K562 (cell line): ENCODE results near the gene EOGT. TPM values are rescaled to one million over a fixed set of nuclear protein-coding genes. Genes with fewer than 3 reads are reported as not detected.

Source experiments
- CBX3 ChIP-seq, 2 experiments: IDR thresholded peaks; 1 replicate in 1 of 2; 2 replicates in 1 of 2; pipeline ENCODE4 v1.6.1; 2012; ENCODE audit warnings: inconsistent platforms in 2 of 2, low read length in 2 of 2, borderline replicate concordance in 1 of 2, control low read depth in 1 of 2
- CHAMP1 ChIP-seq: fragments of 450-650 bp; IDR thresholded peaks from 2 replicates; pipeline ENCODE4 v1.6.1; 2016; ENCODE audit warnings: mild to moderate bottlenecking
- CHD1 ChIP-seq: fragments of 200-600 bp; sonication (generic); IDR thresholded peaks from one replicate; pipeline ENCODE4 v1.6.1; 2012; ENCODE audit warnings: mild to moderate bottlenecking, moderate library complexity, low read length, inconsistent platforms
- E2F3 ChIP-seq: fragments of 250-450 bp; sonication (Bioruptor Pico); IDR thresholded peaks from 2 replicates; pipeline ENCODE4 v1.4.0; 2020; ENCODE audit warnings: mild to moderate bottlenecking
- ETS2 ChIP-seq: IDR thresholded peaks from 2 replicates; pipeline ENCODE4 v1.6.1; 2016; ENCODE audit warnings: borderline replicate concordance, missing genetic modification characterization, mild to moderate bottlenecking, moderate library complexity, missing compliant biosample characterization; ENCODE audit not compliant: poor library complexity, severe bottlenecking
- FIP1L1 ChIP-seq: fragments of 200-400 bp; formaldehyde crosslinking; IDR thresholded peaks from 2 replicates; pipeline ENCODE4 v1.6.1; 2018; ENCODE audit warnings: mild to moderate bottlenecking, low read depth, low read length; ENCODE audit not compliant: poor library complexity, severe bottlenecking
- HINFP ChIP-seq: fragments of 450-650 bp; conservative IDR thresholded peaks from 2 replicates; pipeline ENCODE4 v1.6.1; 2016; ENCODE audit warnings: missing genetic modification characterization, low read depth, mild to moderate bottlenecking, control low read depth, missing compliant biosample characterization
- HIVEP1 ChIP-seq: fragments of 250-450 bp; sonication (Bioruptor Pico); IDR thresholded peaks from 2 replicates; pipeline ENCODE4 v1.4.0; 2020; ENCODE audit warnings: mild to moderate bottlenecking
- KDM1A ChIP-seq, 2 experiments: fragments of 450-650 bp; IDR thresholded peaks; 2 replicates each; pipeline ENCODE4 v1.6.1; 2016; ENCODE audit warnings: mild to moderate bottlenecking in 2 of 2
- MYNN ChIP-seq, 2 experiments: sonication (generic); formaldehyde crosslinking in 1 of 2; IDR thresholded peaks; 2 replicates each; pipeline versions ENCODE4 v1.5.0 to v1.6.1; 2016 to 2020; ENCODE audit warnings: antibody characterized with exemption in 1 of 2, missing genetic modification reagents in 1 of 2
- NBN ChIP-seq: fragments of 450-650 bp; IDR thresholded peaks from 2 replicates; pipeline ENCODE4 v1.6.1; 2016; ENCODE audit warnings: low read depth, mild to moderate bottlenecking
- RBM15 ChIP-seq: fragments of 200-400 bp; formaldehyde crosslinking; IDR thresholded peaks from 2 replicates; pipeline ENCODE4 v1.6.1; 2018; ENCODE audit warnings: mild to moderate bottlenecking, low read length, moderate library complexity; ENCODE audit not compliant: insufficient read depth
- RCOR1 ChIP-seq, 2 experiments: IDR thresholded peaks; 2 replicates each; pipeline ENCODE4 v1.6.1; 2012; ENCODE audit warnings: low read depth in 2 of 2, low read length in 2 of 2, borderline replicate concordance in 1 of 2, improper control_type of control experiment in 1 of 2
- SAP30 ChIP-seq: fragments of 200-600 bp; sonication (generic); IDR thresholded peaks from 2 replicates; pipeline ENCODE4 v1.6.1; 2012; ENCODE audit warnings: borderline replicate concordance, low read depth, mild to moderate bottlenecking, moderate library complexity, low read length, control low read depth, inconsistent platforms; ENCODE audit not compliant: insufficient read depth, poor library complexity, severe bottlenecking
- SLC30A9 ChIP-seq: fragments of 250-450 bp; sonication (Bioruptor Pico); IDR thresholded peaks from 2 replicates; pipeline ENCODE4 v1.8.0; 2022; ENCODE audit warnings: mild to moderate bottlenecking, moderate library complexity
- SP1 ChIP-seq: sonication (generic); formaldehyde crosslinking; IDR thresholded peaks from 2 replicates; pipeline ENCODE4 v1.8.1; 2022; ENCODE audit warnings: mild to moderate bottlenecking, missing genetic modification reagents
- SP2 ChIP-seq: IDR thresholded peaks from 2 replicates; pipeline ENCODE4 v1.6.1; 2011; ENCODE audit warnings: mild to moderate bottlenecking, low read depth, low read length, moderate library complexity; ENCODE audit not compliant: poor library complexity, severe bottlenecking; ENCODE audit errors: extremely low read depth
- STAT5A ChIP-seq: IDR thresholded peaks from 2 replicates; pipeline ENCODE4 v1.6.1; 2012; ENCODE audit warnings: low read length, inconsistent platforms, borderline replicate concordance
- TAF9B ChIP-seq: fragments of 450-650 bp; IDR thresholded peaks from 2 replicates; pipeline ENCODE4 v1.6.1; 2018; ENCODE audit warnings: mild to moderate bottlenecking; ENCODE audit not compliant: partially characterized antibody
- ZFP30 ChIP-seq: fragments of 250-450 bp; sonication (Bioruptor Pico); IDR thresholded peaks from 2 replicates; pipeline ENCODE4 v1.8.0; 2022; ENCODE audit warnings: moderate library complexity, mild to moderate bottlenecking, inconsistent platforms, borderline replicate concordance
- polyA plus RNA-seq, 8 experiments: library from polyadenylated mRNA; depleted of rRNA in 4 of 8; stranded (reverse) in 5 of 8; unstranded in 3 of 8; fragments of >200 nt; fragmentation: Nextera tagmentation in 2 of 8; fragmentation: Illumina TruSeq in 1 of 8; extraction: Ambion mirVana in 2 of 8; extraction: Trizol in 1 of 8; gene quantifications; 2 replicates each; pipeline versions ENCODE4 v1.2.1 to v1.2.3, GENCODE V29; 2011 to 2014; ENCODE audit warnings: inconsistent platforms in 1 of 8, missing spikeins in 1 of 8
- total RNA-seq, 7 experiments: library from RNA; depleted of rRNA in 6 of 7; stranded (reverse); fragments of >200 nt in 6 of 7; fragmentation: Illumina TruSeq in 2 of 7; extraction: Trizol in 2 of 7; gene quantifications; 2 replicates each; pipeline versions ENCODE4 v1.2.1 to v1.2.3, GENCODE V29; 2011 to 2021; ENCODE audit warnings: low replicate concordance in 1 of 7
- TF ChIP-seq, protein P1 (sequence below): sonication (generic); formaldehyde crosslinking; IDR thresholded peaks from 2 replicates; pipeline ENCODE4 v1.8.0; 2022; ENCODE audit warnings: mild to moderate bottlenecking, missing genetic modification reagents, borderline replicate concordance
- TF ChIP-seq, protein P2 (sequence below): fragments of 250-450 bp; sonication (Bioruptor Pico); IDR thresholded peaks from 2 replicates; pipeline ENCODE4 v1.8.0; 2022; ENCODE audit warnings: moderate library complexity, mild to moderate bottlenecking, inconsistent platforms

The EOGT gene
- total and polyA plus RNA-seq, 9 of the 15 experiments (the other 6 are each of a cell fraction or from before 2014, with no cell fraction given), result 3.6 to 17.9 (median 7.4) TPM

DNA sequence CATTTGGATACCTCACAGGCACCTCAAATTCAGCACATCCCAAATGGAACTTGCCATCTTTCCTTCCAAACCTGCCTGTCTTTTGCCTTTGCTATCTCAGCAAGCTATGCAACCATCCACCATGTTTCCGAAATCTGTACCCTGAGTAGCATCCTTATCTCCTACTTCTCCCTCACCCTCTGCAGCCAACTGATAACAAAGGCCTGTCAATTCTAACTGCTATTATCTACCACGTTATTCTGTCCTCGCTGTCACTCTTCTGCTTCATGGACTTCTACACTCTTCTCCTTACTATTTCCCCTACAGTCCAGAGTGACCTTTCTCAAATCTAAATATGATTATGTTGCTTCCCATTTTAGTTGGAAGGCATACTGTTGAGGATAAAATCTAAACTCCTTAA is 55.6 kb downstream of the EOGT start (continued):
- TF ChIP-seq ZFP30 (CRISPR knock-in tag) (no peak), SP2 (no peak), HIVEP1 (CRISPR knock-in tag) (no peak), SP1 (CRISPR knock-in tag) (no peak), MYNN (IDR thresholded peaks at IDR 0.05) (no peak), MYNN (CRISPR knock-in tag; IDR thresholded peaks at IDR 0.05) (no peak), E2F3 (CRISPR knock-in tag) (no peak), RBM15 (no peak), FIP1L1 (no peak), STAT5A (0 out of 2 replicates have a peak, but pooled peaks have one; percentile 32), NBN (no peak), TAF9B (no peak), CHD1 (no peak), CHAMP1 (peak; percentile 56; the same call in 1 of the 2 replicates), KDM1A (IDR thresholded peaks at IDR 0.05) (peak; percentile 94 to 96), SLC30A9 (CRISPR knock-in tag) (no peak), SAP30 (no peak), CBX3 (IDR thresholded peaks at IDR 0.05; ENCODE audit: borderline replicate concordance in 1 of 2, low read length in 2 of 2) (no peak), RCOR1 (IDR thresholded peaks at IDR 0.05; ENCODE audit: borderline replicate concordance in 1 of 2, low read depth in 2 of 2, low read length in 2 of 2) (peak; percentile 76 to 99; a peak in 3 of 4 replicates), HINFP (tag) (no peak), ETS2 (no peak)
- TF ChIP-seq, protein P1, sequence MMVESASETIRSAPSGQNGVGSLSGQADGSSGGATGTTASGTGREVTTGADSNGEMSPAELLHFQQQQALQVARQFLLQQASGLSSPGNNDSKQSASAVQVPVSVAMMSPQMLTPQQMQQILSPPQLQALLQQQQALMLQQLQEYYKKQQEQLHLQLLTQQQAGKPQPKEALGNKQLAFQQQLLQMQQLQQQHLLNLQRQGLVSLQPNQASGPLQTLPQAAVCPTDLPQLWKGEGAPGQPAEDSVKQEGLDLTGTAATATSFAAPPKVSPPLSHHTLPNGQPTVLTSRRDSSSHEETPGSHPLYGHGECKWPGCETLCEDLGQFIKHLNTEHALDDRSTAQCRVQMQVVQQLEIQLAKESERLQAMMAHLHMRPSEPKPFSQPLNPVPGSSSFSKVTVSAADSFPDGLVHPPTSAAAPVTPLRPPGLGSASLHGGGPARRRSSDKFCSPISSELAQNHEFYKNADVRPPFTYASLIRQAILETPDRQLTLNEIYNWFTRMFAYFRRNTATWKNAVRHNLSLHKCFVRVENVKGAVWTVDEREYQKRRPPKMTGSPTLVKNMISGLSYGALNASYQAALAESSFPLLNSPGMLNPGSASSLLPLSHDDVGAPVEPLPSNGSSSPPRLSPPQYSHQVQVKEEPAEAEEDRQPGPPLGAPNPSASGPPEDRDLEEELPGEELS (CRISPR knock-in tag), result no peak
- TF ChIP-seq, protein P2, sequence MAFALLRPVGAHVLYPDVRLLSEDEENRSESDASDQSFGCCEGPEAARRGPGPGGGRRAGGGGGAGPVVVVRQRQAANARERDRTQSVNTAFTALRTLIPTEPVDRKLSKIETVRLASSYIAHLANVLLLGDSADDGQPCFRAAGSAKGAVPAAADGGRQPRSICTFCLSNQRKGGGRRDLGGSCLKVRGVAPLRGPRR (CRISPR knock-in tag), result no peak
